Nephron (organoid): ENCODE data around the gene NR2F2.

Experiments used
- H3K27ac Mint-ChIP-seq, 3 experiments: 2 replicates each; pipeline ENCODE4 v1.8.0; 2020; ENCODE audit warnings: mixed read lengths in 3 of 3, mild to moderate bottlenecking in 2 of 3, moderate library complexity in 1 of 3
- H3K27me3 Mint-ChIP-seq: 2 replicates; pipeline ENCODE4 v1.8.0; 2021; ENCODE audit warnings: low read depth, mild to moderate bottlenecking, moderate library complexity, mixed read lengths
- H3K36me3 Mint-ChIP-seq: 2 replicates; pipeline ENCODE4 v1.8.0; 2020; ENCODE audit warnings: low read depth, mixed read lengths
- H3K4me1 Mint-ChIP-seq: 2 replicates; pipeline ENCODE4 v1.8.0; 2020; ENCODE audit warnings: mixed read lengths
- H3K4me3 Mint-ChIP-seq, 3 experiments: 2 replicates each; pipeline ENCODE4 v1.8.0; 2020; ENCODE audit warnings: mild to moderate bottlenecking in 3 of 3, mixed read lengths in 3 of 3, moderate library complexity in 2 of 3
- H3K9me3 Mint-ChIP-seq: 2 replicates; pipeline ENCODE4 v1.8.0; 2020; ENCODE audit warnings: mixed read lengths
- TF ChIP-seq, protein P1 (sequence below), 3 experiments: fragments of 200-600 bp; sonication (generic); IDR thresholded peaks; one replicate each; pipeline ENCODE4 v1.5.0; 2021; ENCODE audit warnings: antibody characterized with exemption in 3 of 3; ENCODE audit not compliant: unreplicated experiment in 3 of 3

NR2F2 gene

DNA sequence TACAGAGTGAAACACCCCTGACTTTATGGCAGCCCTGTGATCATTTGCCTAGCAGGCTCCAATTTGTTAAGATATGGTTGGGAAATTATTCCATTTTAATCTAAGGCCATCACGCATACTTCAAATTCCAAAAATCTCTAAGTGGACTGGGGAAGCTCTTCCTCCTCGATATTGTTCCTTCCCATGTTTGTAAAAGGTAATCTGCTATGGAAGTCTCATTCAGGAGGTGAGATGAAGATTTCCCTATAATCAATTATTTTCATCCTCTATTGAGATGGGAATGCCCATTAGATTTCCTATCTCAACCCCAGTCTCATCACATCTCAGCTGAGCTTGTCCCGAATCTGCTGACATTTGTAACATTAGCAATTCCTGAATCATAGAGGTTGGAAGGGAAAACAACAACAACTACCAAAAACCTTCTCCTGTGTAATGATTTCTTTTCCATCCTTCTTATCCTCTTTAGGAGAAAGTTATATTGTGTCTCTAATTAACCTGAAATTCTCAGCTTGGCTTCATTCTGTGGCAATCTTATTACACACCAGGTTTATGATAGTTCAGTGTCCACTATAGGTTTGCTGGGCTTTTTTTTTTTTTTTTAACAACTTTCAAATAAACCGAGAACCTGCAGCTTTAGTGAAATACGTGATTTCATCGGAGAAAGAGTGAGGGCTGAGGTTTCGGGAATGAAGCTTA is 2.2 kb upstream of the NR2F2 start:
- H3K4me1 Mint-ChIP-seq, result peaks cover 38% of the 10 kb centered on the region
- H3K4me3 Mint-ChIP-seq, result peak overlapping the region; percentile 94 to 100 (median 98)
- H3K36me3 Mint-ChIP-seq, result peaks cover 17% of the 10 kb centered on the region
- H3K27me3 Mint-ChIP-seq, result peaks cover 3% of the 10 kb centered on the region
- H3K9me3 Mint-ChIP-seq, result peaks cover 2% of the 10 kb centered on the region
- TF ChIP-seq, protein P1, sequence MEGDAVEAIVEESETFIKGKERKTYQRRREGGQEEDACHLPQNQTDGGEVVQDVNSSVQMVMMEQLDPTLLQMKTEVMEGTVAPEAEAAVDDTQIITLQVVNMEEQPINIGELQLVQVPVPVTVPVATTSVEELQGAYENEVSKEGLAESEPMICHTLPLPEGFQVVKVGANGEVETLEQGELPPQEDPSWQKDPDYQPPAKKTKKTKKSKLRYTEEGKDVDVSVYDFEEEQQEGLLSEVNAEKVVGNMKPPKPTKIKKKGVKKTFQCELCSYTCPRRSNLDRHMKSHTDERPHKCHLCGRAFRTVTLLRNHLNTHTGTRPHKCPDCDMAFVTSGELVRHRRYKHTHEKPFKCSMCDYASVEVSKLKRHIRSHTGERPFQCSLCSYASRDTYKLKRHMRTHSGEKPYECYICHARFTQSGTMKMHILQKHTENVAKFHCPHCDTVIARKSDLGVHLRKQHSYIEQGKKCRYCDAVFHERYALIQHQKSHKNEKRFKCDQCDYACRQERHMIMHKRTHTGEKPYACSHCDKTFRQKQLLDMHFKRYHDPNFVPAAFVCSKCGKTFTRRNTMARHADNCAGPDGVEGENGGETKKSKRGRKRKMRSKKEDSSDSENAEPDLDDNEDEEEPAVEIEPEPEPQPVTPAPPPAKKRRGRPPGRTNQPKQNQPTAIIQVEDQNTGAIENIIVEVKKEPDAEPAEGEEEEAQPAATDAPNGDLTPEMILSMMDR (IDR thresholded peaks at IDR 0.05; ENCODE audit: unreplicated experiment in 3 of 3), result no peak
- peak overlapping the region; percentile 98 to 99 (median 99) for H3K27ac Mint-ChIP-seq

DNA sequence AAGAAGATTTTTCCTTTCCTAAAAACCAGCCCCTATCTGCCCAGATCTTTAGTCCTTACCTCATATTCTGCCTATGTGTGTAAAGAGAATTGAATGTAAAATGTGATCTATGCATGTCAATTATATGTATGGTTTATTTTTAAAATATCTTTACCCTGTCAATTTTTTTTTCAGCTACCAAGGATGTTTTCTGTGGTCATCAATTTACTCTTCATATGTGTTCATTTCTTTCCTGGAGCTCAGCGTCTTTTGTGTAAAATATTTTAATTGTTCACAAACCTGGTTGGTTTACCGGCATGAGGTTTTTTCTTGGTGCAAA is 1.7 kb upstream of the NR2F2 start:
- Mint-ChIP-seq H3K4me1 (peaks cover 34% of the 10 kb centered on the region), H3K4me3 (peak overlapping the region; percentile 94 to 100 (median 98)), H3K36me3 (peaks cover 22% of the 10 kb centered on the region), H3K9me3 (peaks cover 2% of the 10 kb centered on the region), H3K27ac (peak overlapping the region; percentile 98 to 99 (median 99)), H3K27me3 (peaks cover 3% of the 10 kb centered on the region)
- TF ChIP-seq, protein P1 (IDR thresholded peaks at IDR 0.05; ENCODE audit: unreplicated experiment in 3 of 3), result no peak

DNA sequence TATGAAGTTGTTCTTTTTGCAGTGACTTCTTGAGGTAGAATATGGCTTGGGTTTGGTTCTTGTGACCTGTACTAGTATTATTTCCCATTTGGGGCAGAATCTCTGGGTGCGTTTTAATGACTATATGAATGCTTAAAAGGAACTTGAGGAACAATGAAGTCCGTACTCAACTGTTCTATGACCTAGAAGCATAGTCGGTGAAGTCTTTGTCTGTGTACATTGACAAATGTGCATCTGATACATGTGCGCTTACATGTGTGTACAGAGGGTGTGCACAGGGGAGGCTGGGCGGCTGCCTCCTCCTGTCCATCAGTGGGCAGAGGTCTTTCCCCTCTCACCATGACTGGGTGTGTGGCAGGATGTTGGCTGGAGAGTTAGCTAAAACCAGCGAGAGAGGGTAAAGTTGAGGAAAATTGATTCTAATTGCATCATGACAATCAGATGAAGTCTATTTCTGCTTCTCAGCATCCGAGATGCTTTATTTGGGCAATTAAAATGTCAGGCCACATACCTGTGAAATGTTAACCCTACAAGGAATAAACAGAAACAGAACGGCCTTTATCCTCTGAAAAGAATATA is 1.0 kb upstream of the NR2F2 start:
- Mint-ChIP-seq H3K9me3 (peaks cover 2% of the 10 kb centered on the region), H3K36me3 (peaks cover 29% of the 10 kb centered on the region), H3K4me3 (peak overlapping the region; percentile 94 to 100 (median 98)), H3K27me3 (peaks cover 1% of the 10 kb centered on the region), H3K4me1 (peaks cover 28% of the 10 kb centered on the region), H3K27ac (peak overlapping the region; percentile 98 to 99 (median 99))
- TF ChIP-seq, protein P1 (IDR thresholded peaks at IDR 0.05; ENCODE audit: unreplicated experiment in 3 of 3), result no peak

DNA sequence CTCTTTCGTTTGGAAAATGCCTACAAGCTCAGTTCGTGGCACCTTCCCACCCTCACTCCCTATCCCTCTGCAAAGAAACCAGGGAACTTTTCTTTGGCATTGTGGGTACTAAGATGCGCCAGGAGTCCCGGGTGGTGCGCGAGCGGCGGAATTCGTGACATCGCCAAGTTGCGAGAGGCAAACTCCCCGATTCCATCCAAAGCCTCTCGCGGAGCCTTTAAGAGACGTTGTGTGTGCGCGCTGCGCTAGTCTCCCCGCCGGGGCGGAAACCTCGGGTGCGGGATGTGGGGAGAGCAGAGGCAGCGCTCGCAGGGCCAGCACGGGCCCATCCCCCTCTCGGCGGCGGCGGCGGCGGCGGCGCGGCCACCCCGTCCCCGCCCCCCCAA is 443 bp upstream of the NR2F2 start:
- Mint-ChIP-seq H3K36me3 (peaks cover 35% of the 10 kb centered on the region), H3K27me3 (peaks cover 7% of the 10 kb centered on the region), H3K4me1 (peaks cover 23% of the 10 kb centered on the region), H3K27ac (peak overlapping the region; percentile 98 to 99 (median 99)), H3K9me3 (peaks cover 2% of the 10 kb centered on the region), H3K4me3 (peak overlapping the region; percentile 94 to 100 (median 98))
- TF ChIP-seq, protein P1 (IDR thresholded peaks at IDR 0.05; ENCODE audit: unreplicated experiment in 3 of 3), result no peak

DNA sequence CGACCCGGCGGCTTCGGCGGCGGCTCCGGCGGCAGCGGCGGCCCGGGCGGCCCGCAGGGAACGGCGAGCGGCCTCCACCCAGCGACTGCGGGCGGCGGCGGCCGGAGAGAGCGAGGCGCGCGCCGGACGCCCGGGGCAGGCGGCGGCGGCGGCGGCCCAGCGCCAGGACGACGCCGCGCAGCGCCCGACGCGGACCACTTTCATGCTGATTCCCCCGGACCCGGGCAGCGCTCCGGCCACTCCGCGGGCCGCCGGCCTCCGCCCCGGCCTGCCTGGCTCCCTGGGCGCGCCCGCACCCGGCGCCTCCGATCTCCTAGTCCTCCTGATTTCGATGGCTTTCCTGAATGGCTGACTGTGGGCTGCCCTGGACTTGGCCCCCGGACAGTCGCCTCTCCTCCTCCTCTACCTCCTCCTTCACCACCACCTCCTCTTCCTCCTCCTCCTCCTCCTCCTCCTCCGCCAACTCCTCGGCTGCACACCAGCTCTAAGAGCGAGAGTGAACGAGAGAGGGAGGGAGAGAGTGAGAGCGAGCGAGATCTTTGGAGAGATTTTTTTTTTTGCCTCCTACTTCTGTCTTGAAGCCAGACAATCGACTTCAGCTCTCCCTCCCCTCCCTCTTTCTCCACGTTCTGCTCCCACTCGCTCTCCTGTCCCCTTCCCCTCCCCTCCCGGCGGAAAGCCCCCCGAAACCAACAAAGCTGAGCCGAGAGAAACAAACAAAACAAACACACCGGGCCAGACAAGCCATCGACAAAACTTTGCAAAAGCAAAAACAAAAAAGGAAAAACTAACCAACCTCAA is 844 bp downstream of the NR2F2 start:
- H3K27me3 Mint-ChIP-seq, result peaks cover 11% of the 10 kb centered on the region
- H3K4me1 Mint-ChIP-seq, result peaks cover 18% of the 10 kb centered on the region
- H3K9me3 Mint-ChIP-seq, result peaks cover 2% of the 10 kb centered on the region
- H3K27ac Mint-ChIP-seq, result peak overlapping the region; percentile 99 to 100 (median 99)
- peak overlapping the region; percentile 98 to 99 (median 99) for H3K4me3 Mint-ChIP-seq
- TF ChIP-seq, protein P1 (IDR thresholded peaks at IDR 0.05; ENCODE audit: unreplicated experiment in 3 of 3), result no peak
- H3K36me3 Mint-ChIP-seq, result peaks cover 47% of the 10 kb centered on the region
